ENCODE data around the gene ANAPC16.

DNA sequence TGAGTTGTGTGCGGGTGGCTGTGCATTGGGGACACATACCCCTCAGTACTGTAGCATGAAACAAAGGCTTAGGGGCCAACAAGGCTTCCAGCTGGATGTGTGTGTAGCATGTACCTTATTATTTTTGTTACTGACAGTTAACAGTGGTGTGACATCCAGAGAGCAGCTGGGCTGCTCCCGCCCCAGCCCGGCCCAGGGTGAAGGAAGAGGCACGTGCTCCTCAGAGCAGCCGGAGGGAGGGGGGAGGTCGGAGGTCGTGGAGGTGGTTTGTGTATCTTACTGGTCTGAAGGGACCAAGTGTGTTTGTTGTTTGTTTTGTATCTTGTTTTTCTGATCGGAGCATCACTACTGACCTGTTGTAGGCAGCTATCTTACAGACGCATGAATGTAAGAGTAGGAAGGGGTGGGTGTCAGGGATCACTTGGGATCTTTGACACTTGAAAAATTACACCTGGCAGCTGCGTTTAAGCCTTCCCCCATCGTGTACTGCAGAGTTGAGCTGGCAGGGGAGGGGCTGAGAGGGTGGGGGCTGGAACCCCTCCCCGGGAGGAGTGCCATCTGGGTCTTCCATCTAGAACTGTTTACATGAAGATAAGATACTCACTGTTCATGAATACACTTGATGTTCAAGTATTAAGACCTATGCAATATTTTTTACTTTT, 59.7 kb downstream of the ANAPC16 start:
- TF ChIP-seq, protein P1, sequence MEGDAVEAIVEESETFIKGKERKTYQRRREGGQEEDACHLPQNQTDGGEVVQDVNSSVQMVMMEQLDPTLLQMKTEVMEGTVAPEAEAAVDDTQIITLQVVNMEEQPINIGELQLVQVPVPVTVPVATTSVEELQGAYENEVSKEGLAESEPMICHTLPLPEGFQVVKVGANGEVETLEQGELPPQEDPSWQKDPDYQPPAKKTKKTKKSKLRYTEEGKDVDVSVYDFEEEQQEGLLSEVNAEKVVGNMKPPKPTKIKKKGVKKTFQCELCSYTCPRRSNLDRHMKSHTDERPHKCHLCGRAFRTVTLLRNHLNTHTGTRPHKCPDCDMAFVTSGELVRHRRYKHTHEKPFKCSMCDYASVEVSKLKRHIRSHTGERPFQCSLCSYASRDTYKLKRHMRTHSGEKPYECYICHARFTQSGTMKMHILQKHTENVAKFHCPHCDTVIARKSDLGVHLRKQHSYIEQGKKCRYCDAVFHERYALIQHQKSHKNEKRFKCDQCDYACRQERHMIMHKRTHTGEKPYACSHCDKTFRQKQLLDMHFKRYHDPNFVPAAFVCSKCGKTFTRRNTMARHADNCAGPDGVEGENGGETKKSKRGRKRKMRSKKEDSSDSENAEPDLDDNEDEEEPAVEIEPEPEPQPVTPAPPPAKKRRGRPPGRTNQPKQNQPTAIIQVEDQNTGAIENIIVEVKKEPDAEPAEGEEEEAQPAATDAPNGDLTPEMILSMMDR (IDR thresholded peaks at IDR 0.05; ENCODE audit: low read length), result no peak
- TF ChIP-seq EZH2 (IDR thresholded peaks at IDR 0.05; ENCODE audit: borderline replicate concordance, low read length), result no peak

All from OCI-LY1 (cell line).